Transverse colon (tissue), 3 donors: ENCODE results near the gene ZFP62.

Experiments
- CTCF ChIP-seq, 5 experiments: fragments of 200-600 bp in 3 of 5; fragments of 450-650 bp in 2 of 5; sonication (generic) in 3 of 5; IDR thresholded peaks; 1 replicate in 2 of 5; 2 replicates in 3 of 5; pipeline ENCODE4 v1.5.1; 2016 to 2017; ENCODE audit warnings: antibody characterized with exemption in 5 of 5, inconsistent platforms in 3 of 5, mild to moderate bottlenecking in 2 of 5, moderate library complexity in 1 of 5
- POLR2A ChIP-seq: fragments of 450-650 bp; IDR thresholded peaks from one replicate; pipeline ENCODE4 v1.6.1; 2016; ENCODE audit warnings: antibody characterized with exemption, mild to moderate bottlenecking, moderate library complexity

- TF ChIP-seq POLR2A (no peak), CTCF (IDR thresholded peaks at IDR 0.05) (no peak)
Measured at GRCh38 chr5:180816608-180817534, 44.2 kb downstream of the ZFP62 start.
